Cardiac muscle cell (in vitro differentiated cells and primary cell): Measurements from ENCODE around the gene PROKR2. TPM values are rescaled to one million over a fixed set of nuclear protein-coding genes. Genes with fewer than 3 reads are reported as not detected.

Source experiments
- DNase-seq, 2 donors: peaks; one replicate each; pipeline versions ENCODE4 v3.0.0 to v3.0.0-alpha.2; 2010 to 2017; ENCODE audit warnings: low read depth in 1 of 2, low spot score in 1 of 2
- H3K27ac ChIP-seq: fragments of 200-600 bp; sonication (generic); 2 replicates; pipeline ENCODE4 v1.5.1; 2016
- H3K27me3 ChIP-seq: fragments of 200-600 bp; sonication (generic); 2 replicates; pipeline ENCODE4 v1.6.0; 2016; ENCODE audit warnings: control low read depth
- H3K36me3 ChIP-seq: fragments of 200-600 bp; sonication (generic); 2 replicates; pipeline ENCODE4 v1.5.1; 2016; ENCODE audit warnings: control low read depth
- H3K4me1 ChIP-seq: fragments of 200-600 bp; sonication (generic); 2 replicates; pipeline ENCODE4 v1.8.1; 2017; ENCODE audit warnings: low read depth, mild to moderate bottlenecking, mixed run types
- H3K4me3 ChIP-seq: fragments of 200-600 bp; sonication (generic); 2 replicates; pipeline ENCODE4 v1.5.1; 2016; ENCODE audit warnings: mild to moderate bottlenecking
- H3K9me3 ChIP-seq: fragments of 200-600 bp; sonication (generic); 2 replicates; pipeline ENCODE4 v1.5.1; 2017; ENCODE audit warnings: low read depth, mild to moderate bottlenecking, control low read depth
- polyA plus RNA-seq: library from polyadenylated mRNA; unstranded; fragments of >200 nt; fragmentation: Nextera tagmentation; extraction: Ambion mirVana; gene quantifications from 2 replicates; pipeline ENCODE4 v1.2.1, GENCODE V29; 2016
- total RNA-seq: library from RNA; depleted of rRNA; stranded (reverse); fragments of >200 nt; gene quantifications from 2 replicates; pipeline ENCODE4 v1.2.3, GENCODE V29; 2016
- TF ChIP-seq, protein P1 (sequence below): IDR thresholded peaks from 2 replicates; pipeline ENCODE4 v1.5.1; 2012; ENCODE audit warnings: low read depth, mild to moderate bottlenecking, low read length

Gene PROKR2
- total and polyA plus RNA-seq, 2 experiments from 2014 or later: not detected

GRCh38 chr20:5357946-5358345 lies 41.2 kb upstream of the PROKR2 start:
- no peaks in the 10 kb centered on the region for H3K36me3 ChIP-seq
- TF ChIP-seq, protein P1, sequence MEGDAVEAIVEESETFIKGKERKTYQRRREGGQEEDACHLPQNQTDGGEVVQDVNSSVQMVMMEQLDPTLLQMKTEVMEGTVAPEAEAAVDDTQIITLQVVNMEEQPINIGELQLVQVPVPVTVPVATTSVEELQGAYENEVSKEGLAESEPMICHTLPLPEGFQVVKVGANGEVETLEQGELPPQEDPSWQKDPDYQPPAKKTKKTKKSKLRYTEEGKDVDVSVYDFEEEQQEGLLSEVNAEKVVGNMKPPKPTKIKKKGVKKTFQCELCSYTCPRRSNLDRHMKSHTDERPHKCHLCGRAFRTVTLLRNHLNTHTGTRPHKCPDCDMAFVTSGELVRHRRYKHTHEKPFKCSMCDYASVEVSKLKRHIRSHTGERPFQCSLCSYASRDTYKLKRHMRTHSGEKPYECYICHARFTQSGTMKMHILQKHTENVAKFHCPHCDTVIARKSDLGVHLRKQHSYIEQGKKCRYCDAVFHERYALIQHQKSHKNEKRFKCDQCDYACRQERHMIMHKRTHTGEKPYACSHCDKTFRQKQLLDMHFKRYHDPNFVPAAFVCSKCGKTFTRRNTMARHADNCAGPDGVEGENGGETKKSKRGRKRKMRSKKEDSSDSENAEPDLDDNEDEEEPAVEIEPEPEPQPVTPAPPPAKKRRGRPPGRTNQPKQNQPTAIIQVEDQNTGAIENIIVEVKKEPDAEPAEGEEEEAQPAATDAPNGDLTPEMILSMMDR: no peak
- H3K4me3 ChIP-seq: no peak overlapping the region
- DNase-seq: no peak
- no peaks in the 10 kb centered on the region for H3K27me3 ChIP-seq
- H3K9me3 ChIP-seq: no peaks in the 10 kb centered on the region
- no peaks in the 10 kb centered on the region for H3K4me1 ChIP-seq
- no peak overlapping the region for H3K27ac ChIP-seq

DNA sequence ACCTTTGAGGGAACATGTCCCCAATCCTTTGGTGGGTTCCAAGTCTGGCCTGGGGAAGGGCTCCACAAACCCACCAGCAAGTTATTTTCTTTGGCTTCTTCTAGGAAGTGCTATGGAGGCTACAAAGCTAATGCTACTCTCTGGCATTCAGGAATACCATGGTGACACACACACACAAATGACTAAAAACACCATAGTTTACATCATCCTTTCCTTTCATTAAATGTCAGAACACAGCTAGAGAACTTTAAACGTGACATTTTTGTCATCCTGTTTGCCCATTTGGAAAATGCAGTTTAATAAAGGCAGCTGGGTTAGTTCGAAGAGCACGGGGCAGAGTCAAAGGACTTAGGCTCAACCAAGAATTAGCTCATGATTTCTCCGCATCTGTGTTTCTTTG lies 40.2 kb upstream of the PROKR2 start:
- Histone ChIP-seq H3K27ac (no peak overlapping the region), H3K36me3 (no peaks in the 10 kb centered on the region), H3K9me3 (no peaks in the 10 kb centered on the region), H3K27me3 (no peaks in the 10 kb centered on the region), H3K4me1 (no peaks in the 10 kb centered on the region), H3K4me3 (no peak overlapping the region)
- no peak for DNase-seq
- TF ChIP-seq, protein P1: no peak

DNA sequence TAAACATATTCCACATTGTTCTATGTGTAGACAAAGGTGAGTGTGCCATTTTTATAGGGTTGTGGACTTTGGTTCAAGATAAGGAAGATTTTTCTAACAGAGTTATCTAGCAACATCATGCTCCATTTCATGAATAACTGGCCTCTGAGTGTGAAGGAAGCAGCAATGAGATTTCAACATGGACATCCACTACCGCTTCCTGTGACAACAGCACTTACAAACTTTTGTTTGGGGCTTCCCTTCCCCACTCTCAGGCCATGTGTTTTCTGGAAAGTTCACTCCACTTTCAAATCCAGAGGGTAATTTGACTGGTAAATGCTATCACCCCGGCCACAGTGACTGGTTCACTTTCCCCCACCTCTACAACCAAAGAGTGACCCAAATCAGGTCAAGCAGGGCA lies 38.1 kb upstream of the PROKR2 start:
- H3K27me3 ChIP-seq: no peaks in the 10 kb centered on the region
- H3K4me1 ChIP-seq: no peaks in the 10 kb centered on the region
- no peak overlapping the region for H3K4me3 ChIP-seq
- H3K36me3 ChIP-seq: no peaks in the 10 kb centered on the region
- H3K27ac ChIP-seq: no peak overlapping the region
- peak in 1 of 2 donors; percentile 15 for DNase-seq
- H3K9me3 ChIP-seq: no peaks in the 10 kb centered on the region
- TF ChIP-seq, protein P1: no peak

- peak in 1 of 2 donors; percentile 72 for DNase-seq
- H3K27ac ChIP-seq: no peak overlapping the region
Observed at GRCh38 chr20:5353624-5354496, 37.1 kb upstream of the PROKR2 start.

GRCh38 chr20:5349448-5349847 lies 32.7 kb upstream of the PROKR2 start:
- no peaks in the 10 kb centered on the region for H3K9me3 ChIP-seq
- H3K27ac ChIP-seq: no peak overlapping the region
- H3K36me3 ChIP-seq: no peaks in the 10 kb centered on the region
- no peak for DNase-seq
- H3K4me3 ChIP-seq: no peak overlapping the region
- TF ChIP-seq, protein P1: no peak
- H3K27me3 ChIP-seq: no peaks in the 10 kb centered on the region
- no peaks in the 10 kb centered on the region for H3K4me1 ChIP-seq

More at GRCh38 chr20:5353624-5354496, 37.1 kb upstream of the PROKR2 start:
- H3K27me3 ChIP-seq: no peaks in the 10 kb centered on the region
- no peak overlapping the region for H3K4me3 ChIP-seq
- TF ChIP-seq, protein P1: no peak
- no peaks in the 10 kb centered on the region for H3K4me1 ChIP-seq
- no peaks in the 10 kb centered on the region for H3K36me3 ChIP-seq
- H3K9me3 ChIP-seq: no peaks in the 10 kb centered on the region
